PC-3 (cell line): ENCODE measurements around the gene PDZK1IP1.
"Not testable (repeated sequence)": the region's sequence is repeated elsewhere in the genome, so short reads cannot be mapped to it uniquely, and the experiment has no call there.

Experiments
- CTCF ChIP-seq: fragments of 300-600 bp; sonication (generic); conservative IDR thresholded peaks from 2 replicates; pipeline ENCODE4 v1.5.1; 2017; ENCODE audit warnings: antibody characterized with exemption, low read depth, mild to moderate bottlenecking, low read length
- EZH2 ChIP-seq: fragments of 300-600 bp; sonication (generic); IDR thresholded peaks from one replicate; pipeline ENCODE4 v1.6.1; 2017; ENCODE audit warnings: antibody characterized with exemption, mild to moderate bottlenecking, low read length; ENCODE audit not compliant: unreplicated experiment
- EZH2phosphoT487 ChIP-seq: fragments of 300-600 bp; sonication (generic); IDR thresholded peaks from 2 replicates; pipeline ENCODE4 v1.6.1; 2018; ENCODE audit warnings: mild to moderate bottlenecking, antibody characterized with exemption, low read length, borderline replicate concordance

- not testable (repeated sequence) for TF ChIP-seq CTCF, EZH2, EZH2phosphoT487
Observed at GRCh38 chr1:47193496-47193895, 3.7 kb upstream of the PDZK1IP1 start.
